HepG2 (cell line): ENCODE data around the gene EPHA2. TPM values are rescaled to one million over a fixed set of nuclear protein-coding genes. Genes with fewer than 3 reads are reported as not detected.

Source experiments
- AHR ChIP-seq: IDR thresholded peaks from 2 replicates; pipeline ENCODE4 v1.6.1; 2018; ENCODE audit warnings: missing genetic modification reagents, missing compliant biosample characterization
- CBX1 ChIP-seq: IDR thresholded peaks from one replicate; pipeline ENCODE4 v1.6.1; 2016; ENCODE audit warnings: antibody characterized with exemption, low read depth
- CHD4 ChIP-seq: fragments of 200-600 bp; sonication (generic); IDR thresholded peaks from 2 replicates; pipeline ENCODE4 v1.7.0; 2017; ENCODE audit warnings: mild to moderate bottlenecking, low read length, borderline replicate concordance
- DMTF1 ChIP-seq: sonication (generic); formaldehyde crosslinking; IDR thresholded peaks from 2 replicates; pipeline ENCODE4 v1.4.0; 2020; ENCODE audit warnings: mild to moderate bottlenecking, missing genetic modification reagents
- KAT2B ChIP-seq: fragments of 150-350 bp; IDR thresholded peaks from 2 replicates; pipeline ENCODE4 v1.6.1; 2014; ENCODE audit warnings: low read depth, low read length, borderline replicate concordance
- KLF11 ChIP-seq: IDR thresholded peaks from 2 replicates; pipeline ENCODE4 v1.6.1; 2016; ENCODE audit warnings: missing compliant biosample characterization
- PHF20 ChIP-seq: sonication (generic); formaldehyde crosslinking; IDR thresholded peaks from 2 replicates; pipeline ENCODE4 v1.5.0; 2020; ENCODE audit warnings: mild to moderate bottlenecking, missing genetic modification reagents
- SIX1 ChIP-seq: sonication (generic); formaldehyde crosslinking; IDR thresholded peaks from 2 replicates; pipeline ENCODE4 v1.4.0; 2020; ENCODE audit warnings: missing genetic modification reagents, borderline replicate concordance
- SP1 ChIP-seq, 2 experiments: fragments of 450-650 bp in 1 of 2; sonication (generic) in 1 of 2; formaldehyde crosslinking in 1 of 2; IDR thresholded peaks; 2 replicates each; pipeline versions ENCODE4 v1.4.0 to v1.6.1; 2016 to 2020; ENCODE audit warnings: missing genetic modification reagents in 1 of 2
- SP5 ChIP-seq: IDR thresholded peaks from 2 replicates; pipeline ENCODE4 v1.6.1; 2016; ENCODE audit warnings: low read depth, borderline replicate concordance
- TCF7 ChIP-seq: sonication (generic); IDR thresholded peaks from 2 replicates; pipeline ENCODE4 v1.6.1; 2016; ENCODE audit warnings: antibody characterized with exemption, low read depth
- ZC3H4 ChIP-seq: sonication (generic); formaldehyde crosslinking; IDR thresholded peaks from 2 replicates; pipeline ENCODE4 v1.4.0; 2020; ENCODE audit warnings: missing genetic modification reagents, borderline replicate concordance
- ZFP36L1 ChIP-seq: sonication (generic); formaldehyde crosslinking; IDR thresholded peaks from 2 replicates; pipeline ENCODE4 v1.8.0; 2022; ENCODE audit warnings: mild to moderate bottlenecking, missing genetic modification reagents, moderate library complexity
- ZNF296 ChIP-seq: sonication (generic); formaldehyde crosslinking; conservative IDR thresholded peaks from 2 replicates; pipeline ENCODE4 v1.5.0; 2020; ENCODE audit warnings: mild to moderate bottlenecking, missing genetic modification reagents
- ZNF3 ChIP-seq: IDR thresholded peaks from 2 replicates; pipeline ENCODE4 v1.7.0; 2017; ENCODE audit warnings: inconsistent platforms
- ZNF331 ChIP-seq: sonication (generic); formaldehyde crosslinking; IDR thresholded peaks from 2 replicates; pipeline ENCODE4 v1.4.0; 2020; ENCODE audit warnings: missing genetic modification reagents
- ZNF556 ChIP-seq: sonication (generic); formaldehyde crosslinking; IDR thresholded peaks from 2 replicates; pipeline ENCODE4 v1.4.0; 2020; ENCODE audit warnings: mild to moderate bottlenecking, missing genetic modification reagents, borderline replicate concordance
- ZNF7 ChIP-seq: IDR thresholded peaks from 2 replicates; pipeline ENCODE4 v1.6.1; 2016; ENCODE audit warnings: missing biosample characterization, missing genetic modification reagents
- ZNF770 ChIP-seq: sonication (generic); formaldehyde crosslinking; IDR thresholded peaks from 2 replicates; pipeline ENCODE4 v1.5.0; 2020; ENCODE audit warnings: mild to moderate bottlenecking, missing genetic modification reagents
- ZZZ3 ChIP-seq: sonication (generic); formaldehyde crosslinking; IDR thresholded peaks from 2 replicates; pipeline ENCODE4 v1.4.0; 2020; ENCODE audit warnings: missing genetic modification reagents, mild to moderate bottlenecking, borderline replicate concordance
- polyA plus RNA-seq, 8 experiments: library from polyadenylated mRNA; depleted of rRNA in 3 of 8; stranded (reverse) in 7 of 8; unstranded in 1 of 8; fragments of >200 nt; fragmentation: Illumina TruSeq in 4 of 8; extraction: Trizol in 4 of 8; gene quantifications; 2 replicates each; pipeline versions ENCODE4 v1.2.1 to v1.2.3, GENCODE V29; 2011 to 2016; ENCODE audit warnings: low read depth in 4 of 8, missing spikeins in 1 of 8, mixed read lengths in 1 of 8; ENCODE audit not compliant: insufficient read depth in 1 of 8
- total RNA-seq, 5 experiments: library from RNA; depleted of rRNA; stranded (reverse); fragments of >200 nt; fragmentation: Illumina TruSeq; extraction: Trizol; gene quantifications; 2 replicates each; pipeline ENCODE4 v1.2.3, GENCODE V29; 2016; ENCODE audit warnings: low read depth in 1 of 5
- TF ChIP-seq, protein P1 (sequence below): sonication (generic); formaldehyde crosslinking; IDR thresholded peaks from 2 replicates; pipeline ENCODE4 v1.4.0; 2020; ENCODE audit warnings: missing genetic modification reagents
- TF ChIP-seq, protein P2 (sequence below): sonication (generic); formaldehyde crosslinking; conservative IDR thresholded peaks from 2 replicates; pipeline ENCODE4 v1.8.1; 2023; ENCODE audit warnings: missing genetic modification reagents
- TF ChIP-seq, protein P3 (sequence below): sonication (generic); formaldehyde crosslinking; IDR thresholded peaks from 2 replicates; pipeline ENCODE4 v1.5.0; 2020; ENCODE audit warnings: missing genetic modification reagents

Gene EPHA2
- total and polyA plus RNA-seq, 2 of the 13 experiments (the other 11 are each of a cell fraction or from before 2014, with no cell fraction given): 33.6 to 53.6 TPM

GRCh38 chr1:16155537-16156410, at the start of gene EPHA2 (continued):
- TF ChIP-seq, protein P1, sequence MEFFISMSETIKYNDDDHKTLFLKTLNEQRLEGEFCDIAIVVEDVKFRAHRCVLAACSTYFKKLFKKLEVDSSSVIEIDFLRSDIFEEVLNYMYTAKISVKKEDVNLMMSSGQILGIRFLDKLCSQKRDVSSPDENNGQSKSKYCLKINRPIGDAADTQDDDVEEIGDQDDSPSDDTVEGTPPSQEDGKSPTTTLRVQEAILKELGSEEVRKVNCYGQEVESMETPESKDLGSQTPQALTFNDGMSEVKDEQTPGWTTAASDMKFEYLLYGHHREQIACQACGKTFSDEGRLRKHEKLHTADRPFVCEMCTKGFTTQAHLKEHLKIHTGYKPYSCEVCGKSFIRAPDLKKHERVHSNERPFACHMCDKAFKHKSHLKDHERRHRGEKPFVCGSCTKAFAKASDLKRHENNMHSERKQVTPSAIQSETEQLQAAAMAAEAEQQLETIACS (CRISPR knock-in tag): no peak
- TF ChIP-seq PHF20 (CRISPR knock-in tag): no peak
- TF ChIP-seq SP5 (CRISPR knock-in tag): peak; percentile 71
- TF ChIP-seq, protein P2, sequence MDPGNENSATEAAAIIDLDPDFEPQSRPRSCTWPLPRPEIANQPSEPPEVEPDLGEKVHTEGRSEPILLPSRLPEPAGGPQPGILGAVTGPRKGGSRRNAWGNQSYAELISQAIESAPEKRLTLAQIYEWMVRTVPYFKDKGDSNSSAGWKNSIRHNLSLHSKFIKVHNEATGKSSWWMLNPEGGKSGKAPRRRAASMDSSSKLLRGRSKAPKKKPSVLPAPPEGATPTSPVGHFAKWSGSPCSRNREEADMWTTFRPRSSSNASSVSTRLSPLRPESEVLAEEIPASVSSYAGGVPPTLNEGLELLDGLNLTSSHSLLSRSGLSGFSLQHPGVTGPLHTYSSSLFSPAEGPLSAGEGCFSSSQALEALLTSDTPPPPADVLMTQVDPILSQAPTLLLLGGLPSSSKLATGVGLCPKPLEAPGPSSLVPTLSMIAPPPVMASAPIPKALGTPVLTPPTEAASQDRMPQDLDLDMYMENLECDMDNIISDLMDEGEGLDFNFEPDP: no peak; the same call in 1 of the 2 replicates
- no peak for TF ChIP-seq ZZZ3
- no peak for TF ChIP-seq ZFP36L1 (CRISPR knock-in tag)
- TF ChIP-seq TCF7: no peak
- no peak; the same call in 1 of the 2 replicates for TF ChIP-seq AHR (CRISPR knock-in tag)
- no peak for TF ChIP-seq CHD4
- no peak for TF ChIP-seq ZNF3 (CRISPR knock-in tag)
- TF ChIP-seq, protein P3, sequence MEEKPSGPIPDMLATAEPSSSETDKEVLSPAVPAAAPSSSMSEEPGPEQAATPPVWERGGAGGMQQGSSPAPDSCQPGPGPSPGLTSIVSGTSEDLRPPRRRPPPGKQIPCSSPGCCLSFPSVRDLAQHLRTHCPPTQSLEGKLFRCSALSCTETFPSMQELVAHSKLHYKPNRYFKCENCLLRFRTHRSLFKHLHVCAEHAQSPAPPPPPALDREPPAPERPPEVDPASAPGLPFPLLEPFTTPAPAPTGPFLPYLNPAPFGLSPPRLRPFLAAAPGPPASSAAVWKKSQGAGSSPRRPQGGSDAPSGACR (CRISPR knock-in tag): 0 out of 2 replicates have a peak, but pooled peaks have one; percentile 67
- TF ChIP-seq KLF11 (CRISPR knock-in tag): no peak
- peak; percentile 90 for TF ChIP-seq ZNF331 (CRISPR knock-in tag)
- no peak for TF ChIP-seq ZNF7
- 0 out of 2 replicates have a peak, but pooled peaks have one; percentile 35 for TF ChIP-seq ZNF770
- no peak for TF ChIP-seq KAT2B
- TF ChIP-seq SIX1 (CRISPR knock-in tag): no peak
- TF ChIP-seq ZC3H4 (CRISPR knock-in tag): no peak
- TF ChIP-seq ZNF556 (CRISPR knock-in tag): no peak
- TF ChIP-seq DMTF1 (CRISPR knock-in tag): no peak
- no peak for TF ChIP-seq ZNF296 (CRISPR knock-in tag)
- no peak for TF ChIP-seq SP1 (IDR thresholded peaks at IDR 0.05)
- TF ChIP-seq SP1 (CRISPR knock-in tag; IDR thresholded peaks at IDR 0.05): peak; percentile 36; the same call in 1 of the 2 replicates
- peak; percentile 34 for TF ChIP-seq CBX1
